ENCODE results near the gene MT1E.

GRCh38 chr16:56591377-56592060 lies 34.1 kb upstream of the MT1E start:
- no peak for TF ChIP-seq CTCF (IDR thresholded peaks at IDR 0.05; ENCODE audit: poor library complexity, severe bottlenecking)
- no peak for TF ChIP-seq MXI1 (conservative IDR thresholded peaks at IDR 0.05; ENCODE audit: poor library complexity, severe bottlenecking)
- no peak for TF ChIP-seq EZH2 (IDR thresholded peaks at IDR 0.05; ENCODE audit: borderline replicate concordance, insufficient read depth, low read length, poor library complexity, severe bottlenecking)
- TF ChIP-seq RAD21 (conservative IDR thresholded peaks at IDR 0.05), result no peak
- TF ChIP-seq POLR2AphosphoS5 (IDR thresholded peaks at IDR 0.05), result no peak
- TF ChIP-seq EP300 (conservative IDR thresholded peaks at IDR 0.05; ENCODE audit: poor library complexity, severe bottlenecking), result no peak
- no peak for TF ChIP-seq SMC3 (conservative IDR thresholded peaks at IDR 0.05; ENCODE audit: poor library complexity)
- no peak for TF ChIP-seq TAF1 (IDR thresholded peaks at IDR 0.05; ENCODE audit: low read depth)
- TF ChIP-seq, protein P1, sequence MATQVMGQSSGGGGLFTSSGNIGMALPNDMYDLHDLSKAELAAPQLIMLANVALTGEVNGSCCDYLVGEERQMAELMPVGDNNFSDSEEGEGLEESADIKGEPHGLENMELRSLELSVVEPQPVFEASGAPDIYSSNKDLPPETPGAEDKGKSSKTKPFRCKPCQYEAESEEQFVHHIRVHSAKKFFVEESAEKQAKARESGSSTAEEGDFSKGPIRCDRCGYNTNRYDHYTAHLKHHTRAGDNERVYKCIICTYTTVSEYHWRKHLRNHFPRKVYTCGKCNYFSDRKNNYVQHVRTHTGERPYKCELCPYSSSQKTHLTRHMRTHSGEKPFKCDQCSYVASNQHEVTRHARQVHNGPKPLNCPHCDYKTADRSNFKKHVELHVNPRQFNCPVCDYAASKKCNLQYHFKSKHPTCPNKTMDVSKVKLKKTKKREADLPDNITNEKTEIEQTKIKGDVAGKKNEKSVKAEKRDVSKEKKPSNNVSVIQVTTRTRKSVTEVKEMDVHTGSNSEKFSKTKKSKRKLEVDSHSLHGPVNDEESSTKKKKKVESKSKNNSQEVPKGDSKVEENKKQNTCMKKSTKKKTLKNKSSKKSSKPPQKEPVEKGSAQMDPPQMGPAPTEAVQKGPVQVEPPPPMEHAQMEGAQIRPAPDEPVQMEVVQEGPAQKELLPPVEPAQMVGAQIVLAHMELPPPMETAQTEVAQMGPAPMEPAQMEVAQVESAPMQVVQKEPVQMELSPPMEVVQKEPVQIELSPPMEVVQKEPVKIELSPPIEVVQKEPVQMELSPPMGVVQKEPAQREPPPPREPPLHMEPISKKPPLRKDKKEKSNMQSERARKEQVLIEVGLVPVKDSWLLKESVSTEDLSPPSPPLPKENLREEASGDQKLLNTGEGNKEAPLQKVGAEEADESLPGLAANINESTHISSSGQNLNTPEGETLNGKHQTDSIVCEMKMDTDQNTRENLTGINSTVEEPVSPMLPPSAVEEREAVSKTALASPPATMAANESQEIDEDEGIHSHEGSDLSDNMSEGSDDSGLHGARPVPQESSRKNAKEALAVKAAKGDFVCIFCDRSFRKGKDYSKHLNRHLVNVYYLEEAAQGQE (IDR thresholded peaks at IDR 0.05; ENCODE audit: borderline replicate concordance), result no peak
